ENCODE results near the gene LARP1.

GRCh38 chr5:154723740-154724505, 31.3 kb upstream of the LARP1 start:
- TF ChIP-seq, protein P1, sequence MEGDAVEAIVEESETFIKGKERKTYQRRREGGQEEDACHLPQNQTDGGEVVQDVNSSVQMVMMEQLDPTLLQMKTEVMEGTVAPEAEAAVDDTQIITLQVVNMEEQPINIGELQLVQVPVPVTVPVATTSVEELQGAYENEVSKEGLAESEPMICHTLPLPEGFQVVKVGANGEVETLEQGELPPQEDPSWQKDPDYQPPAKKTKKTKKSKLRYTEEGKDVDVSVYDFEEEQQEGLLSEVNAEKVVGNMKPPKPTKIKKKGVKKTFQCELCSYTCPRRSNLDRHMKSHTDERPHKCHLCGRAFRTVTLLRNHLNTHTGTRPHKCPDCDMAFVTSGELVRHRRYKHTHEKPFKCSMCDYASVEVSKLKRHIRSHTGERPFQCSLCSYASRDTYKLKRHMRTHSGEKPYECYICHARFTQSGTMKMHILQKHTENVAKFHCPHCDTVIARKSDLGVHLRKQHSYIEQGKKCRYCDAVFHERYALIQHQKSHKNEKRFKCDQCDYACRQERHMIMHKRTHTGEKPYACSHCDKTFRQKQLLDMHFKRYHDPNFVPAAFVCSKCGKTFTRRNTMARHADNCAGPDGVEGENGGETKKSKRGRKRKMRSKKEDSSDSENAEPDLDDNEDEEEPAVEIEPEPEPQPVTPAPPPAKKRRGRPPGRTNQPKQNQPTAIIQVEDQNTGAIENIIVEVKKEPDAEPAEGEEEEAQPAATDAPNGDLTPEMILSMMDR (optimal IDR thresholded peaks at IDR 0.05 in 1 of 3, IDR thresholded peaks at IDR 0.05 in 1 of 3, conservative IDR thresholded peaks at IDR 0.05 in 1 of 3; ENCODE audit: extremely low read depth in 1 of 3, insufficient read depth in 2 of 3, low read length in 3 of 3), result no peak
- TF ChIP-seq EZH2 (IDR thresholded peaks at IDR 0.05; ENCODE audit: low read length), result no peak
